HG03159 (cell line): ENCODE results near the gene NKAPD1.
"Not testable (repeated sequence)": the region's sequence is repeated elsewhere in the genome, so short reads cannot be mapped to it uniquely, and the experiment has no call there.

Source experiments
- ATAC-seq: cut with Tn5 transposase; IDR thresholded peaks from one replicate; pipeline ENCODE4 v1.9.1; 2021; ENCODE audit warnings: mild to moderate bottlenecking, moderate library complexity; ENCODE audit not compliant: unreplicated experiment

Gene NKAPD1

GRCh38 chr11:112073941-112074811 lies at the start of gene NKAPD1, which contains the start of gene PIH1D2:
TSS of gene NKAPD1 (plus strand) at chr11:112074299. CDS start at chr11:112075575, 1,276 bp downstream.
TSS of gene PIH1D2 (minus strand) at chr11:112074017. CDS start at chr11:112073174, 843 bp downstream.
- peak; percentile 91 for ATAC-seq

- ATAC-seq, result peak; percentile 74
These were observed 49.1 kb upstream of the NKAPD1 start, which contains the start of gene DLAT for GRCh38 chr11:112024773-112025678. TSS of gene DLAT (plus strand) at chr11:112025408. CDS start at chr11:112025473, 65 bp downstream.

- peak; percentile 1 for ATAC-seq
These were observed 48.4 kb upstream of the NKAPD1 start for GRCh38 chr11:112025707-112026106.

GRCh38 chr11:112026784-112027410 lies 47.2 kb upstream of the NKAPD1 start:
- ATAC-seq, result not testable (repeated sequence)

GRCh38 chr11:112029460-112029859 lies 44.6 kb upstream of the NKAPD1 start:
- ATAC-seq, result no peak

- ATAC-seq, result no peak
These were observed 40.2 kb upstream of the NKAPD1 start for GRCh38 chr11:112033902-112034301.

- ATAC-seq, result no peak
These were observed 36.6 kb upstream of the NKAPD1 start for GRCh38 chr11:112037527-112037926.

- ATAC-seq, result no peak
These were observed 31.7 kb upstream of the NKAPD1 start for GRCh38 chr11:112042161-112042960.

GRCh38 chr11:112042961-112043304 lies 31.2 kb upstream of the NKAPD1 start:
- no peak for ATAC-seq

- ATAC-seq, result no peak
These were observed 29.1 kb upstream of the NKAPD1 start for GRCh38 chr11:112044961-112045360.

GRCh38 chr11:112046647-112047046 lies 27.5 kb upstream of the NKAPD1 start:
- ATAC-seq, result not testable (repeated sequence)

GRCh38 chr11:112048256-112048655 lies 25.8 kb upstream of the NKAPD1 start:
- not testable (repeated sequence) for ATAC-seq

- no peak for ATAC-seq
These were observed 24.3 kb upstream of the NKAPD1 start for GRCh38 chr11:112049777-112050176.

- ATAC-seq, result peak; percentile 85
These were observed 23.4 kb upstream of the NKAPD1 start for GRCh38 chr11:112050721-112051120.

GRCh38 chr11:112051768-112052167 lies 22.3 kb upstream of the NKAPD1 start:
- no peak for ATAC-seq

GRCh38 chr11:112057170-112057569 lies 16.9 kb upstream of the NKAPD1 start:
- ATAC-seq, result no peak

- ATAC-seq, result no peak
These were observed 16.0 kb upstream of the NKAPD1 start for GRCh38 chr11:112058103-112058502.

- ATAC-seq, result no peak
These were observed 11.2 kb upstream of the NKAPD1 start for GRCh38 chr11:112062923-112063322.

- ATAC-seq, result no peak
These were observed 8.6 kb downstream of the NKAPD1 start for GRCh38 chr11:112082729-112083128.

GRCh38 chr11:112085822-112086421 lies 11.8 kb downstream of the NKAPD1 start:
- ATAC-seq, result peak; percentile 27
